Cardiac fibroblast (primary cell): ENCODE data around the gene SREK1.
"Not testable (repeated sequence)": the region's sequence is repeated elsewhere in the genome, so short reads cannot be mapped to it uniquely, and the experiment has no call there.

Source experiments
- DNase-seq, 2 donors: peaks; one replicate each; pipeline versions ENCODE4 v3.0.0 to v3.0.0-alpha.2; 2010; ENCODE audit warnings: low read depth in 2 of 2
- H3K4me3 ChIP-seq, 2 donors: replicated peaks in 1 of 2; 1 replicate in 1 of 2; 2 replicates in 1 of 2; pipeline ENCODE4 v1.5.1; 2011; ENCODE audit warnings: low read depth in 2 of 2, low read length in 2 of 2, mild to moderate bottlenecking in 2 of 2, moderate library complexity in 1 of 2
- CTCF ChIP-seq: IDR thresholded peaks from one replicate; pipeline ENCODE4 v1.5.1; 2011; ENCODE audit warnings: low read depth, mild to moderate bottlenecking, low read length, inconsistent platforms

SREK1 gene

GRCh38 chr5:66130493-66130892 is 13.6 kb upstream of the SREK1 start:
- no peak for TF ChIP-seq CTCF
- H3K4me3 ChIP-seq, result no peak overlapping the region
- no peak for DNase-seq

- DNase-seq, result peak in 1 of 2 donors; percentile 46
- TF ChIP-seq CTCF, result no peak
- no peak overlapping the region for H3K4me3 ChIP-seq
These were observed 9.7 kb upstream of the SREK1 start for GRCh38 chr5:66134407-66134861.

- TF ChIP-seq CTCF, result no peak
- DNase-seq, result no peak
- H3K4me3 ChIP-seq, result no peak overlapping the region
These were observed 8.0 kb upstream of the SREK1 start for GRCh38 chr5:66136053-66136452.

GRCh38 chr5:66136944-66137343 is 7.2 kb upstream of the SREK1 start:
- DNase-seq, H3K4me3 ChIP-seq: not testable (repeated sequence)

GRCh38 chr5:66138637-66139317 is 5.3 kb upstream of the SREK1 start:
- no peak overlapping the region for H3K4me3 ChIP-seq
- no peak for DNase-seq
- TF ChIP-seq CTCF, result no peak

- no peak for DNase-seq
- H3K4me3 ChIP-seq, result no peak overlapping the region
- TF ChIP-seq CTCF, result no peak
These were observed 4.8 kb upstream of the SREK1 start for GRCh38 chr5:66139318-66139712.

- H3K4me3 ChIP-seq, result no peak overlapping the region
- TF ChIP-seq CTCF, result no peak
These were observed 1.7 kb upstream of the SREK1 start for GRCh38 chr5:66142417-66142816.

More at GRCh38 chr5:66142417-66142816, 1.7 kb upstream of the SREK1 start:
- DNase-seq, result no peak
